GM21825 (cell line): ENCODE results near the gene LARP4B.

ENCODE experiments used
- ATAC-seq: cut with Tn5 transposase; IDR thresholded peaks from one replicate; pipeline ENCODE4 v1.9.1; 2021; ENCODE audit warnings: mild to moderate bottlenecking, moderate library complexity; ENCODE audit not compliant: unreplicated experiment

The LARP4B gene

GRCh38 chr10:790821-791551, 140.5 kb downstream of the LARP4B start:
- no peak for ATAC-seq

DNA sequence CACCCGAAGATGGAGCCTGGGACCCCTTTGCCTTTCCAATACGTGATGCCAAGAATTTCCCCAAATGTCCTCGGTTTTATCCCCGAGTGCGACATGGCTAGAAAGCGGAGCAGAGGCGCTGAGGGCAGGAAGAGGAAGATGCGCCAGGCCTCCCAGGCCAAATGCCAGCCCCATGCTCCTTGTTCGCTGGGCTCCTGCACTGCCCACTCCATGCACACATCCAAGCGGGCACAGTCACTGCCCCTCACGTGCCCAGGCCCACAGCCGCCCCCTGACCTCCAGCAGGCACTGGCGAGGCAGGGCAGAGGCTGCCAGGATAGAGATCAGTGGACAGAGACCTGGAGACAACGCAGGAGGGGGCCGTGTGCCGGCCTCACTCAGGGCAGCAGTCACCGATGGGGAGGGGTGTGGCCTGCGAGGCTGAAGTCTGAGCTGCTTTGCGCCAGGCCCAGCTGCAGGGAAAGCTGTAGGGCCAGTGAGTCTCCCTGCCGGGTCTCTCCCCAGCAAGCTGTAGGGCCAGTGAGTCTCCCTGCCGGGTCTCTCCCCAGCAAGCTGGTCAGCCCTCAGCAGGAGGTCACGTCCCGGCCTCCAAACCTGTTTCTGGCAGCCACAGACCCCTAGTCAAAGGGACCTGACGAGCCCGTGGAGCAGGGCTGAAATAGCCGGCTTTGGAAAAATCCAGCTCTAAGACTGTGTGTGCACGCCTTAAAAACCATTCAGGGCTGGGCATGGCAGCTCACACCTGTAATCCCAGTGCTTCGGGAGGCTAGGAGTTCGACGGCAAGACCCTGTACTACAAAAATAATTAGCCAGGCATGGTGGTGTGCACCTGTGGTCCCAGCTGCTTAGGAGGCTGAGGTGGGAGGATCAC, 141.4 kb downstream of the LARP4B start:
- no peak for ATAC-seq

- no peak for ATAC-seq
Measured at GRCh38 chr10:788796-789748, 142.4 kb downstream of the LARP4B start.

DNA sequence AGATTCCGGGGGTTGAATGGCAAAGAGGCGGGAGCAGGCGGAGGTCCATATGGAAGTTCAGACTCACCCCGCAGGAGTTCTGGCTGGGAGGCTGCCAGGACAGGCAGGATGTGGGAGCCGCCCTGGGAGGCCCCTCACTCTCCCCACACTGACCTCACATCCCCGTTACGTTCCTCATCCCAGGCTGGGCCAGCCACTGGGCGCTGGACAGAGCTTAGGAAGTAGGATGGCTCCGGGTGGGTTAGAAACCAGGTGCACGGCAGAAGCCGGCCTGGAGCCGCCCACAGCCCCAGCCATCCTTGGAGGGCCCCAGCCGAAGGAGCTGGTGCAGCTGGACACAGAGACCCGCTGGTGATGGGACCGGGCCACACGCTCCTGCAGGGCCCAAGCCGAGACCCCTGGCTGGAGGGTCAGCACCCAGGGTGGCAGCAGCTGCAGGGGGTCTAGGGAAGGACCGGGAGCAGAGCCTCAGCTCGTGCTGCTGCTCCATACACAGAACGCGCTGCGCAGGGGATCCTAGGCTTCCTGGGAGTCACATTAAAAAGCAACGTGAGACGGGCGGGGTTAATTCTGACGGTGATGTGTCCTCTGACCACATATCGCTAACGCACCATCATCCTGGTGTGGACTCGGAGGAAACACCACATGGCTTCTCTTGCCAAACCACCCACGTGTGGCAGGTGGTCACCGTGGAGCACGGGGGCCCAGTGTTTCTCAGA, 143.4 kb downstream of the LARP4B start:
- no peak for ATAC-seq

DNA sequence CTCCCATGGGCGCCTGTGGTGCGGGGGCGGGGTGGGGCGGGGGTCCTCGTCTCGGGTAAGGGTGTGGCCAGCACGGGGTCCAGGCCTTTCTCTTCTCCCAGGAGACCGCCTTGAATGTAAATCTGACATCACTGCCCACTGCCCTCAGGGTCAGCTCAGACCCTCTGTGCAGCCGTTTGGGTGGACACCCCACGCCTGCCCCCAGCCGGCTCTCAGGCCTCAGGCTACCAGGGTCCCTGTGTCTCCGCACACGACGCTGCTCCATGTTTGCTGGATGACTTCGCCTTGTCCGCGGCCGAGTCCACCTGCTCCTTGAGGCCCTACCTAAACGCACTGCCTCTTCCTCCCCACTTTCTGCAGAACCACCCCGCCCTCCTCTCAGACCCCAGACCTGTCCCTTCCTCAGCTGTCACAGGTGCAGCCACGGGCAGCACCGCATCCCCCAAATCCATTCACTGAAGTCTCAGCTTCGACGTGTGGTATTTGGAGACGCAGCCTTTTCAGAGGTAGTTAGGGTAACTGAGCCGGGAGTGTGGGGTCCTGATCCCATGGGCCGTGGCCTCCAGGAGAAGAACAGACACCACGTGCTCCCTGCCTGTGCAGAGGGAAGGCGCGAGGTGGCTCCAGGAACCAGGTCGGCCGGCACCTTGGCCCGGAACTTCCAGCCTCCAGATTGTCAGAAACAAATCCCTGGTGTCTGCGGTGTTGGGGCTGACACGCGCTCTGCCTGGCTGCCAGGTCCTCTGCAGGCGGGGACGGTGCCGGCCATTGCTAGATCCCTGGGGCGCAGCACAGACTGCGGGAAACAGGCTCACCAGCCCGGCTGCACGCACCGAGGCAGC, 144.7 kb downstream of the LARP4B start:
- no peak for ATAC-seq

- no peak for ATAC-seq
Measured at GRCh38 chr10:785861-786214, 145.7 kb downstream of the LARP4B start.

DNA sequence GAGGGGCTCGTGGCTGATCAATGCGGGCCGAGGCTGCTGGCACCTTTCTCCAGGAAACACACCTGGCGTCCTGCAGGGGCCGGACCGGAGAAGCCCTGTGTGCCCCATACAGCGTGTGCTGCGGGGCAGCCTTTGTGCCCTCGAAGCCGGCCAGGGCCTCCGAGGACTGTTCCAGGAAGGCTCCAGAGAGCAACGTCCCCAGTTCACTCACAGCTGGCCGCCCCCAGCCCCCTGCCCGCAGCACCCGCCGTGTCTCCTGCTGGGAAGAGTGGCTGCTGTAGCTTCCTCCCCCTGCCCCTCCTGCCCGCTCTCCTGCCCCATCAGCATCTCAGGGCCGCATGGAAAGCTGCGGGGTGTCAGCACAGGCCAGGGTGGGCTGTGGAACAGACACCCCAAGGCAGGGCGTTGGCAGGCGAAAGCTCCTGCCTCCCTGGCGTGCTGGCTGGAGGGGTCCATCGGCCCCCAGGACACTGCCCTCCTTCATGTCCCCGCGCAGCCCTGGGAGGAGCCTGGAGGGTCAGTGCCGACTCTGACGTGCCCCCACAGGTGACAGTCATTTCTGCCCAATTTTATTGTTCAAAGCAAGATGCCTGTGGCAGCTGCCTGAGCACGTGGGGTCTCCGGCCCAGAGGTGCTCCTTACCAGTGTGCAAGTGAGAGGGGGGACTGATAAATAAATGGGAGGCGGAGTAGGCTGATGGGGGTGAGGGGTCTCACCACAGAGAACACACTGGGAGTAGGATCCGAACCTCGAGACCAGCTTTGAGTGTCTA, 146.2 kb downstream of the LARP4B start:
- ATAC-seq = no peak

- no peak for ATAC-seq
Measured at GRCh38 chr10:784403-785088, 147.0 kb downstream of the LARP4B start.

DNA sequence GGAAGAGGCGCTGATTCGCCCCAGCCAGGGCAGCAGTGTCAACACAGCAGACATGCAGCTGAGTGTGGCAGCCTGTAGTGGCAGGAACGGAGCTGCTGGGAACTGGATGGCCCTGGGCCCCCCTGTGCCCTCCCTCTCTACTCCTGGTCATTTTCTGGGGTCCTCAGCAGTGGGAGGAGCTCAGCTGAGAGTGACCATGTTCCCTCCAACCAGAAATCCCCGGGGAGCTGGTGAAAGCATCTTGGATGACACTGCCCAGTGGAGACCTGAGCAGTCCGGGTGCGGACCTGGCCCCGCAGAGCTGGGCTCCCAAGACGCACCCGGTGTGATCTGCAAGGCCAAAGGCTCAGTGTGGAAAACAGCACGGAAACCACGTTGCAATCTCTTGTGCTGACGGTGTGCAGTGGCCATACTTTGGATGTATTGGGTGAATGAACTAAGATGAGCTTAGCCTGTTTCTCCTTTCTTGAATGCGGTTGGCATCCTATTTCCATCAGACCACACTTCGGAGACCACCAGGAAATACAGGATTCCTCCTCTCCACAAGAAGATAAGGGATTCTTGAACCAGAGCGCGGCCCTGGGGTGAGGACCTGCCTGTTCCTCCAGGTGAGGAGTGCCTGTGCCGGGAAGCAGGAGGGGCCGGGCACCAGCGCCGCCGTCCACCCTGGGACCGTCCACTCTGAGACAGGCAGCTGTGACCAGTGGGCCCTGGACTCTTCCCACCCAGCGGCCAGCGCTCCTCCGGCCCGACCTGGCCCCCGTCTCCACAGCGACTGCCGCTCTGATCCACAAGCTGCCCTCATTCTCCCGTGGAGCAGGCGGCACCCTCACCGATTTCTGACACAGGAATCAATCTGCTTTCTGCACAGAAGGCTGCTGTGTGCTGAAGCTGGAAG, 148.5 kb downstream of the LARP4B start:
- no peak for ATAC-seq

DNA sequence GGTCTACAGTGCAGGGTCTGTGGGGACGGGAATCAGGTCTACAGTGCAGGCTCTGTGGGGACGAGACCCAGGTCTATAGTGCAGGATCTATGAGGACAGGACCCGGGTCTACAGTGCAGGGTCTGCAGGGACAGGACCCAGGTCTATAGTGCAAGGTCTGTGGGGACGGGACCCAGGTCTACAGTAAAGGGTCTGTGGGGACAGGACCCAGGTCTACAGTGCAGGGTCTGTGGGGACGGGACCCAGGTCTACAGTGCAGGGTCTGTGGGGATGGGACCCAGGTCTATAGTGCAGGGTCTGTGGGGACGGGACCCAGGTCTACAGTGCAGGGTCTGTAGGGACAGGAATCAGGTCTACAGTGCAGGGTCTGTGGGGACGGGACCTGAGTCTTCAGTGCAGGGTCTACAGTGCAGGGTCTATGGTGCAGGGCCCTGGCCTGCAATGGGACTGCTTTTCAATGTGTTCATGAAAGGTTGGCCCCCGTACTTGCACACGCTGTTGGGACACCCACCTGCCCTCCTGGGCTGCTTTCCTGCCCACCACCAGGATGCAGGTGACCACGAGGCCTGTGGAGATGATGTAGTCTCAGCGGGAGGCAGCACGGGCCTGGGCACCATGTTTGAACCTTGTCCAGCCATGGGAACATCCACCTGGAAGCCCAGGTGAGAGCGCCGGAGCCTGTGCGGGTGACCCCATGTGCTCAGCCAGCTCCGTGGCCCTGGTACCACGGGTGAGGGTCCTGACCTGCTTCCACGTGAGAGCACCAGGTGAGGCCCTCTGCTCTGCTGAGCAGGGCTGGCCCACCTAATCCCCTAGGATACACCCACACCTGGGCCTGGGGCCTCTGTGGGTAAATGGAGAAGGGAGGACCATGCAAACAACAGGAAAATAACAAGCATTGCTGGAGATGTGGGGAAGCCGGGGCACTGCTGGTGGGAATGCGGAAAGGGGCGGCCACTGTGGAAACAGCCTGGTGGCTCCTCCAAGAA, 150.7 kb downstream of the LARP4B start:
- ATAC-seq = no peak

GRCh38 chr10:778626-779330, 152.7 kb downstream of the LARP4B start:
- no peak for ATAC-seq

- no peak for ATAC-seq
Measured at GRCh38 chr10:777913-778479, 153.5 kb downstream of the LARP4B start.

- no peak for ATAC-seq
Measured at GRCh38 chr10:776772-777171, 154.7 kb downstream of the LARP4B start.

GRCh38 chr10:775245-776075, 156.0 kb downstream of the LARP4B start:
- no peak for ATAC-seq
